Activated CD4-positive, alpha-beta memory T cell treated with anti-CD3 and anti-CD28 coated beads for 36 hours (primary cell): ENCODE results near the gene ZMIZ1. TPM values are rescaled to one million over a fixed set of nuclear protein-coding genes. Genes with fewer than 3 reads are reported as not detected.

ENCODE experiments used
- CTCF ChIA-PET: fragments of 350-600 bp; sonication (Branson Sonifier 250); formaldehyde crosslinking; loops from one replicate; lab custom pipeline; 2021; ENCODE audit warnings: antibody characterized with exemption, inconsistent platforms; lab: Charles Lee
- POLR2A ChIA-PET: fragments of 350-600 bp; sonication (Branson Sonifier 250); formaldehyde crosslinking; loops from one replicate; lab custom pipeline; 2021; ENCODE audit warnings: antibody characterized with exemption; lab: Charles Lee
- DNase-seq: peaks from one replicate; pipeline ENCODE4 v3.0.0-alpha.2; 2020
- H3K27ac Mint-ChIP-seq: one replicate; pipeline ENCODE4 v1.8.0; 2021; ENCODE audit warnings: mixed read lengths
- H3K27me3 Mint-ChIP-seq: one replicate; pipeline ENCODE4 v1.8.0; 2021; ENCODE audit warnings: mixed read lengths
- H3K36me3 Mint-ChIP-seq: one replicate; pipeline ENCODE4 v1.8.0; 2021; ENCODE audit warnings: mixed read lengths
- H3K4me1 Mint-ChIP-seq: one replicate; pipeline ENCODE4 v1.8.0; 2021; ENCODE audit warnings: low read depth, mixed read lengths
- H3K4me3 Mint-ChIP-seq: one replicate; pipeline ENCODE4 v1.8.0; 2021; ENCODE audit warnings: mild to moderate bottlenecking, mixed read lengths
- H3K9me3 Mint-ChIP-seq: one replicate; pipeline ENCODE4 v1.8.0; 2021; ENCODE audit warnings: mixed read lengths
- intact Hi-C: fragments of 100-400 bp; cut with micrococcal nuclease; formaldehyde crosslinking; loops from one replicate; pipeline ENCODE4 v1.15.1; 2023
- total RNA-seq, 2 experiments: library from RNA; stranded (reverse); gene quantifications; one replicate each; pipeline ENCODE4 v1.2.3, GENCODE V29; 2021

Gene ZMIZ1
- total RNA-seq, 2 experiments from 2014 or later: 28.5 to 29.2 TPM

DNA sequence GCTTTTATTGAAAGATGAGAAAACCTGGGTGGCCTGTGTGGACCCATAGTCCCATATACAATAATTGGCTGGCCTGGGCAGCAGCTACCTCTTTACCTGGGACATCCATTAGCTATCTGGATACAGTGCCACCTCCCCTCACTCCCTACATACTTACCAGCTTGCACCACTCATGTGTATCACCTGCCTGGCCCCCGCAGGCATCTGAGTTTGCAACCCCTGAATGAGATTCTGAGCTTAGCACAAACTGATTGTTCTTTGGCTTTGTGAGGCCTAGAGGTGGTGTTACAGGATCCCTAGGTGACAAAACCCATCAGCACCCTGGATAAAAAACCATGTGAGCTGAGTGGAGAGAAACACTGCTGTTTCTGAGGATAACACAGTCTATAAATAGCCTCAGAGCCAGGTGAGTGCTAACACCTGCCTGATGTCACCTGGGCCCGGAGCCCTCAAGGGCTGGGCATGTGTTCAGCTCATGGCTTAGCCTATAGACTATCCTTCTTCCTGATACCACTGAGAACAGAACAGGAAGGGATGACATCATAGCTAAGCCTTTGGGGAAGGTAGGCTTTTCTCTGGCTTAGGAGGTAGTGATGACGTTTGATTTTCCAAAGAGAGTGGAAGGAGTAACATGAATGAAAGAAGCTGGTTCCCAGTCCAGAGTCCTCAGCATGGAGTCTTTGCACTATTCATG lies 275.9 kb downstream of the ZMIZ1 start:
- DNase-seq: no peak
- intact Hi-C loops: loop anchor here (10.0 kb wide), 1 partner anchor 860 kb away; the partner anchor contains the start of gene ANXA11
- POLR2A ChIA-PET: interaction anchor here (1.2 to 4.2 kb wide), 5 partner anchors 11 to 102 kb away, joined by 4 to 23 read pairs (median 8); no protein-coding TSS in a partner anchor
- no peaks in the 10 kb centered on the region for H3K9me3 Mint-ChIP-seq
- no peak overlapping the region for H3K27ac Mint-ChIP-seq
- no peaks in the 10 kb centered on the region for H3K27me3 Mint-ChIP-seq
- CTCF ChIA-PET: interaction anchor here (1.1 to 6.5 kb wide), 9 partner anchors 9 to 60 kb away, joined by 3 to 36 read pairs (median 4); no protein-coding TSS in a partner anchor
- H3K4me3 Mint-ChIP-seq: no peak overlapping the region
- H3K4me1 Mint-ChIP-seq: peaks cover 16% of the 10 kb centered on the region
- peaks cover 16% of the 10 kb centered on the region for H3K36me3 Mint-ChIP-seq

- Mint-ChIP-seq H3K36me3 (peaks cover 24% of the 10 kb centered on the region), H3K27ac (no peak overlapping the region), H3K9me3 (no peaks in the 10 kb centered on the region), H3K4me3 (no peak overlapping the region), H3K27me3 (no peaks in the 10 kb centered on the region), H3K4me1 (peaks cover 24% of the 10 kb centered on the region)
- POLR2A ChIA-PET: interaction anchor here (1.3 to 4.2 kb wide), 4 partner anchors 15 to 103 kb away, joined by 4 to 23 read pairs (median 8); no protein-coding TSS in a partner anchor
- intact Hi-C loops: loop anchor here (2.0 to 10.0 kb wide), 4 partner anchors 53 to 859 kb away; partner anchors contain the start of gene ANXA11
- no peak for DNase-seq
- CTCF ChIA-PET: interaction anchor here (1.0 to 6.5 kb wide), 10 partner anchors 10 to 84 kb away, joined by 3 to 36 read pairs (median 4); no protein-coding TSS in a partner anchor
Measured at GRCh38 chr10:79345241-79346011, 276.7 kb downstream of the ZMIZ1 start.

DNA sequence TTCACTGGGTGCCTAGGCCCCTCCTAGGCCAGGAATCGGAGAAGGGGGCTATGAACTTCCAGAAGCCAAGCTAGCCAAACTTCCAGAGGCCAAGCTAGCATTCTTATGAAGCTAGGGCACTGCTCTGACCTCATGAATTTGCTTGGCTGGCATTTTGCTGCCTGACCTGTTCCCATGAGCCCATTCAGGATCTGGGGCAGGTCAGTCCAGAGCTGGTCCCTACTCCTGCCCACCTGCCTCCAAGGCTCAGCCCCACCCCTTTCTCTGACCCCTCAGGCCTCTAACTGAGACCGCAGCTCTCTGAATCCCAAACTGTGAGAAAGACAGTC lies 277.2 kb downstream of the ZMIZ1 start:
- ChIA-PET CTCF (interaction anchor here (1.0 to 6.5 kb wide), 7 partner anchors 11 to 85 kb away, joined by 3 to 36 read pairs (median 6); no protein-coding TSS in a partner anchor), POLR2A (interaction anchor here (1.3 to 4.2 kb wide), 4 partner anchors 15 to 103 kb away, joined by 4 to 23 read pairs (median 8); no protein-coding TSS in a partner anchor)
- H3K4me3 Mint-ChIP-seq: no peak overlapping the region
- no peaks in the 10 kb centered on the region for H3K9me3 Mint-ChIP-seq
- peaks cover 24% of the 10 kb centered on the region for H3K4me1 Mint-ChIP-seq
- peaks cover 28% of the 10 kb centered on the region for H3K36me3 Mint-ChIP-seq
- no peak for DNase-seq
- H3K27me3 Mint-ChIP-seq: no peaks in the 10 kb centered on the region
- no peak overlapping the region for H3K27ac Mint-ChIP-seq
- intact Hi-C loops: loop anchor here (2.0 to 10.0 kb wide), 4 partner anchors 53 to 859 kb away; partner anchors contain the start of gene ANXA11

DNA sequence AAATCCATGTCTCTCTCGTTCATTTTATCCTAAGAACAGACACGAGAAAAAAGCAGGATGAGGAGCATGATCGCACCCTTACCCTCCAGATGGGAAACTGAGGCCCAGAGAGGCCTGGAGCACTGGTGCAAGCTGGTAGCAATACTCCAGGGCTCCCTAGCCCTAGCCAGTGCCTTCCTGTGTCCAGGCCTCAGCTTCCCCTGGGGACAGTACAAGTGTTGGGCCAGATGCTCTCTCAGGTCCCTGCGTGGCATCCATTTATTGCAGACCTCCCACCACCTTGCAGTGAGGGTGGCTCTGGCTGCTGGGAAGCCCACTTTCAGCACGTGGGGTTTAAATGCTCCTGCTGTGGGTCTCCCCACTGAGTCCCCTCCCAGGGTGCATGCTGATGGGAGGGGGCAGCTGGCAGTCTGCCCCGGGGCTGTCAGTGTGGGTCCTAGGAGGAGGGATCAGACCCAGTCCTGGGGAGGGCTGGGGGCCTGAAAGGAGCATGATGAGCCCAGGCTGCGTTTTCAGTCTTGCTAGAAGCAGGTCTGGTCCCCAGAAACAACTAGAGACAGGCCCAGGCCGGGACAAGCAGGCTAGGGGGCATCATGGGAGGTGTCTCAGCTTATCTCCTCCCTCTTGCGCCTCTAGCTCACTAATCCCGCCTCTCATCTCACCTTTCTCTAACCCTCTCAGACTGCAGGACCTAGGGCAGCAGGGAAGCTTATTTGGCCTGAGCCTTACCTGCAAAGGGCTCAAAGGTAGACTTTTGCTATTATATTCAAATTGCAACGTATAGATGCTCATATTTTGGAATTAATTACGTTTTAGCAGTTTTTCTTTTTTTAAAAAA lies 277.8 kb downstream of the ZMIZ1 start:
- peaks cover 24% of the 10 kb centered on the region for H3K4me1 Mint-ChIP-seq
- CTCF ChIA-PET: interaction anchor here (1.0 to 6.5 kb wide), 8 partner anchors 11 to 85 kb away, joined by 3 to 36 read pairs (median 9); no protein-coding TSS in a partner anchor
- POLR2A ChIA-PET: interaction anchor here (2.1 to 4.2 kb wide), 2 partner anchors 16 to 23 kb away, joined by 8 to 23 read pairs; no protein-coding TSS in a partner anchor
- no peaks in the 10 kb centered on the region for H3K27me3 Mint-ChIP-seq
- H3K9me3 Mint-ChIP-seq: no peaks in the 10 kb centered on the region
- peak overlapping the region; percentile 92 for H3K27ac Mint-ChIP-seq
- H3K36me3 Mint-ChIP-seq: peaks cover 32% of the 10 kb centered on the region
- peak overlapping the region; percentile 86 for H3K4me3 Mint-ChIP-seq
- intact Hi-C loops: loop anchor here (1.0 to 10.0 kb wide), 7 partner anchors 15 to 858 kb away; partner anchors contain the start of gene ANXA11
- no peak for DNase-seq

GRCh38 chr10:79347226-79347893 lies 278.6 kb downstream of the ZMIZ1 start, which contains the start of gene PPIF:
PPIF (plus strand) TSS chr10:79347469; CDS start chr10:79347549, 80 bp downstream.
- DNase-seq: peak; percentile 95
- POLR2A ChIA-PET: interaction anchor here (0.9 to 4.2 kb wide), 13 partner anchors 9 to 99 kb away, joined by 3 to 23 read pairs (median 4); no protein-coding TSS in a partner anchor
- Mint-ChIP-seq H3K9me3 (no peaks in the 10 kb centered on the region), H3K36me3 (peaks cover 39% of the 10 kb centered on the region), H3K4me1 (peaks cover 26% of the 10 kb centered on the region), H3K27ac (peak within 1 kb of the TSS; percentile 92), H3K4me3 (peak within 1 kb of the TSS; percentile 86), H3K27me3 (no peaks in the 10 kb centered on the region)
- CTCF ChIA-PET: interaction anchor here (0.6 to 6.5 kb wide), 13 partner anchors 12 to 166 kb away, joined by 3 to 36 read pairs (median 5); no protein-coding TSS in a partner anchor
- intact Hi-C loops: loop anchor here (1.0 to 10.0 kb wide), 7 partner anchors 16 to 857 kb away; partner anchors contain the start of gene ANXA11

- intact Hi-C loops: loop anchor here (1.0 to 10.0 kb wide), 8 partner anchors 17 to 857 kb away; partner anchors contain the start of genes ANXA11 and ZCCHC24
- Mint-ChIP-seq H3K36me3 (peaks cover 45% of the 10 kb centered on the region), H3K4me1 (peaks cover 28% of the 10 kb centered on the region), H3K4me3 (peak overlapping the region; percentile 86), H3K9me3 (no peaks in the 10 kb centered on the region), H3K27me3 (no peaks in the 10 kb centered on the region), H3K27ac (peak overlapping the region; percentile 92)
- ChIA-PET POLR2A (interaction anchor here (0.9 to 4.2 kb wide), 16 partner anchors 9 to 106 kb away, joined by 3 to 23 read pairs (median 4); no protein-coding TSS in a partner anchor), CTCF (interaction anchor here (0.6 to 6.5 kb wide), 12 partner anchors 10 to 165 kb away, joined by 3 to 36 read pairs (median 5); no protein-coding TSS in a partner anchor)
- DNase-seq: peak; percentile 88
Measured at GRCh38 chr10:79347894-79348639, 279.3 kb downstream of the ZMIZ1 start.

- Mint-ChIP-seq H3K4me1 (peaks cover 33% of the 10 kb centered on the region), H3K27me3 (no peaks in the 10 kb centered on the region), H3K27ac (peak overlapping the region; percentile 92), H3K9me3 (no peaks in the 10 kb centered on the region), H3K4me3 (peak overlapping the region; percentile 86), H3K36me3 (peaks cover 50% of the 10 kb centered on the region)
- intact Hi-C loops: loop anchor here (1.0 to 10.0 kb wide), 2 partner anchors 97 to 856 kb away; partner anchors contain the start of genes ANXA11 and ZCCHC24
- DNase-seq: no peak
- CTCF ChIA-PET: interaction anchor here (1.5 to 6.5 kb wide), 8 partner anchors 9 to 119 kb away, joined by 3 to 30 read pairs (median 5); no protein-coding TSS in a partner anchor
- POLR2A ChIA-PET: interaction anchor here (1.0 to 4.2 kb wide), 13 partner anchors 10 to 107 kb away, joined by 3 to 23 read pairs (median 4); no protein-coding TSS in a partner anchor
Measured at GRCh38 chr10:79348640-79348988, 279.8 kb downstream of the ZMIZ1 start.

- ChIA-PET POLR2A (interaction anchor here (1.0 to 2.0 kb wide), 8 partner anchors 9 to 63 kb away, joined by 3 to 12 read pairs (median 4); no protein-coding TSS in a partner anchor), CTCF (interaction anchor here (1.6 to 6.5 kb wide), 6 partner anchors 9 to 63 kb away, joined by 3 to 30 read pairs (median 5); no protein-coding TSS in a partner anchor)
- H3K4me3 Mint-ChIP-seq: peak overlapping the region; percentile 86
- H3K4me1 Mint-ChIP-seq: peaks cover 36% of the 10 kb centered on the region
- DNase-seq: no peak
- no peaks in the 10 kb centered on the region for H3K27me3 Mint-ChIP-seq
- H3K9me3 Mint-ChIP-seq: no peaks in the 10 kb centered on the region
- H3K36me3 Mint-ChIP-seq: peaks cover 55% of the 10 kb centered on the region
- peak overlapping the region; percentile 92 for H3K27ac Mint-ChIP-seq
- intact Hi-C loops: loop anchor here (10.0 kb wide), 1 partner anchor 856 kb away; the partner anchor contains the start of gene ANXA11
Measured at GRCh38 chr10:79349072-79349491, 280.3 kb downstream of the ZMIZ1 start.

GRCh38 chr10:79349766-79350406 lies 281.1 kb downstream of the ZMIZ1 start:
- Mint-ChIP-seq H3K36me3 (peaks cover 63% of the 10 kb centered on the region), H3K4me1 (peaks cover 38% of the 10 kb centered on the region), H3K27ac (no peak overlapping the region), H3K4me3 (peak overlapping the region; percentile 86), H3K9me3 (no peaks in the 10 kb centered on the region), H3K27me3 (no peaks in the 10 kb centered on the region)
- no peak for DNase-seq
- intact Hi-C loops: loop anchor here (10.0 kb wide), 1 partner anchor 855 kb away; the partner anchor contains the start of gene ANXA11
- ChIA-PET CTCF (interaction anchor here (6.5 kb wide), 1 partner anchor 33 kb away, joined by 30 read pairs; no protein-coding TSS in a partner anchor), POLR2A (interaction anchor here (2.0 kb wide), 1 partner anchor 64 kb away, joined by 6 read pairs; no protein-coding TSS in a partner anchor)
